ENCODE measurements around the gene SMIM23. TPM values are rescaled to one million over a fixed set of nuclear protein-coding genes. Genes with fewer than 3 reads are reported as not detected.
"Not testable (repeated sequence)": the region's sequence is repeated elsewhere in the genome, so short reads cannot be mapped to it uniquely, and the experiment has no call there.

The SMIM23 gene
- total RNA-seq, 1 experiment from 2014 or later: not detected

DNA sequence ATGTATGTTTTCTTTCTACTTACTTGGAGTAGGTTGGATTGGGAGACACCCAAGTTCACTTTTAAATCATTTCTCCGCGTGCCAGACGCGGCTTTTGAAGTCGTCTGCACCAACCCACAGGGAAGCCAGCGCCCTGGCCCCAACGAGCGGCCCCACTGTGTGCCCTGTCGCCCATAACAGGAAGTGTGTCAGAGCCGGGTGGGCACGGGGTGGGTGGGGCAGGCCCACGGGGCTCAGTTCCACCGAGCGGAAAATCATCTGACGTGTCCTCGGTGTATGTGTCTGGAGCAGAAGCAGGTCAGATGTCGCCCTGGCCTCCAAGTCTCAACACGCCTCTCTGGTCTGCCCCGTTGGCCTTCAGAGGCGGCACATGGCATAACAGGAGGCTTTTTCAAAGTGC, 22.7 kb upstream of the SMIM23 start:
- no peaks in the 10 kb centered on the region for H3K36me3 ChIP-seq
- peak; percentile 50 for DNase-seq

DNA sequence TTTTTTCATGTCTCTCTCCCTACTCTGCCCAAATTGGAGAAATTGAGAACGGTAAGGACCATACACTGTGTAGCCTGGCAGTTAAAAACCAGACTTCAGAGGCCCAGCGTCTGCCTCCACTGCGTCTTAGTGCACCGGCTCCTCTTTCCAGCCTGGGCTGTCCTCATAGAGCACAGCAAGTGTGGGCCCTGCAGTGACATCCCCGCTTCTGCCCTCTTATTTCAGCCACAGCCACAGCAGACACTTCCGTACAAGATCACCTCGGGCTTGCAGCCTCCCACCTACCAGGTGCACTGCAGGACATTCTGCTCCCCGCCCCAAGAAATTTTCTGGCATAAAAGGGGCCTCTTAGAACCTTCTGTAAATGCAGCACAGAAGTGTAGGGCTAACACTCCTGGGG, 21.4 kb upstream of the SMIM23 start:
- H3K36me3 ChIP-seq: no peaks in the 10 kb centered on the region

More for the DNA sequence above, 22.7 kb upstream of the SMIM23 start:
- Histone ChIP-seq H3K27me3 (no peaks in the 10 kb centered on the region), H3K9me3 (peaks cover 36% of the 10 kb centered on the region), H3K4me3 (no peak overlapping the region)

DNA sequence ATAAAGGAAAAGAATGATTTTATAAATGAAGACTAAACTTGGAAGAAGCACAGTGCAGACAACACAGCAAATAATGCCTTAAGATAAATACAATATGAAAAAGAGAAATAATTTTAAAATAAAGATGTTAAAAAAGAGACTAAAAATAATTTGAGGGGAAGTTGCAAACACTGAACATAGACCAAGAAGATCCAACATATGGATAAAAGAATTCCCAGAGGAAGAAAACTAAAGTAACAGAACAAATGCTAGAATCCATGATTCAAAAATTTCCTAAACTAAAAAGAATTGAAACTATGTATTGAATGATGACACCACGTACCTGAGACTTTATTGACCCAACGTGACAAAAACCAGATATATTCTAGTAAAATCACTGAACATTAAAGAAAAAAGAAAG, 18.7 kb upstream of the SMIM23 start:
- Histone ChIP-seq H3K27me3 (no peaks in the 10 kb centered on the region), H3K9me3 (peaks cover 19% of the 10 kb centered on the region), H3K4me3 (no peak overlapping the region), H3K36me3 (no peaks in the 10 kb centered on the region)
- no peak for DNase-seq

More for the DNA sequence above, 21.4 kb upstream of the SMIM23 start:
- Histone ChIP-seq H3K4me3 (no peak overlapping the region), H3K9me3 (peaks cover 35% of the 10 kb centered on the region), H3K27me3 (no peaks in the 10 kb centered on the region)
- DNase-seq: no peak

DNA sequence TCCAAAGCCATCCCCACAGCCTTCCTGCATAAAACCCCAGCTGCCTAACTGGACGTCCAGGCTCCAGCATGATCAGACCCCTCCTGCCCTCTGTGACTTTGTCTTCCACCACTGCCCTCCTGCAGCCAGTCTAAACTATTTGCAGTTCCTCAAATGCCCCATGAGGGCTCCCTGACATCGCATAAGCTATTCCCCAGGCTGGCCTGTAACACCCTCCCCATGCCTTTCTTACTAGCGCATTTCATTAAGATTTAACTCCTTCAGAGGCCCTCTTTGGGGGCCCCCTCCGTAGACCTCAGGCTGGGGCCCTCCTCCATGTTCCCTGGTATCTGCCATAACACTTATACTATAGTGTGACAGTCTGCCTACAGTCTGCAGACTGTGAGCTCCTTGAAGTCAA, 15.5 kb upstream of the SMIM23 start:
- no peak overlapping the region for H3K4me3 ChIP-seq
- DNase-seq: no peak
- H3K27me3 ChIP-seq: no peaks in the 10 kb centered on the region
- H3K9me3 ChIP-seq: peaks cover 19% of the 10 kb centered on the region
- H3K36me3 ChIP-seq: no peaks in the 10 kb centered on the region

DNA sequence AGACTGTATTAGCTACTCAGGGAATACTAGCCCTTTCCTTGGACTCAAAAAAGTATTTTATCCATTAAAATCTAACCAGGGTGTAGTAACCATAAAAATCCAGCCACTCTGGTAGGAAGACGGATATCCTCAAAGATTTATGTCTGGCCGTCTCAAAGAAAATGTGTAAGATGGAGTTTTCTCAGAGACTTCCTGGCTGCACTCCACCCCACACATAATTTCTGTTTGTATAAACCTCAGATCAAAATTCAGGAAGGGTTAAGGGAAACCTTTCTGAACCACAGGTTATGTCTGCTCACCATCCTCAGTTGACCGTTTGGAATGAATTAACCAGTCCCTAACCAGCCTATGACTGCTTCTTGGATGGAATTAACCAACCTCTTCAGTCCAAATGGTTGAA, 13.8 kb upstream of the SMIM23 start:
- H3K9me3 ChIP-seq: peaks cover 12% of the 10 kb centered on the region
- DNase-seq: no peak
- no peaks in the 10 kb centered on the region for H3K36me3 ChIP-seq
- H3K27me3 ChIP-seq: no peaks in the 10 kb centered on the region
- no peak overlapping the region for H3K4me3 ChIP-seq

DNA sequence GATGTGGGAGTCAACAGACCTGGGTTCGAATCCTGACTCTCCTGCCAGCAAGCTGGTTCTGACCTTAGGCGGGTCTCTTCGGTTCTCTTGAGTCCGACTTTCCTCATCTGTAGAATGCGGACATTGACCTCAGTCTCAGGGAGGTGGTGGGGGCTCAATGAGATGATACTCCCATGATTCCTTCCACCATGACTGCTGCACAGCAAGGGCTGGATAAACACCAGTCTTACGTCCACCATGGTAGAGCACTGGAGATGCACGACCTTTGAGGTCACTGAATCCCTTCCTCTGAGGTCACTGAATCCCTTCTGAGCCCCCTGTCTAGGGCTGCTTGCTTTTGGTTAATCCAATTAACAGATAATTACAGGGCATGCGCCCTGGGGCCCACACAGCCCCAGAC, 12.5 kb upstream of the SMIM23 start:
- DNase-seq: no peak
- no peaks in the 10 kb centered on the region for H3K27me3 ChIP-seq
- no peak overlapping the region for H3K4me3 ChIP-seq
- H3K36me3 ChIP-seq: no peaks in the 10 kb centered on the region
- H3K9me3 ChIP-seq: no peaks in the 10 kb centered on the region; the same call in 1 of the 2 replicates

DNA sequence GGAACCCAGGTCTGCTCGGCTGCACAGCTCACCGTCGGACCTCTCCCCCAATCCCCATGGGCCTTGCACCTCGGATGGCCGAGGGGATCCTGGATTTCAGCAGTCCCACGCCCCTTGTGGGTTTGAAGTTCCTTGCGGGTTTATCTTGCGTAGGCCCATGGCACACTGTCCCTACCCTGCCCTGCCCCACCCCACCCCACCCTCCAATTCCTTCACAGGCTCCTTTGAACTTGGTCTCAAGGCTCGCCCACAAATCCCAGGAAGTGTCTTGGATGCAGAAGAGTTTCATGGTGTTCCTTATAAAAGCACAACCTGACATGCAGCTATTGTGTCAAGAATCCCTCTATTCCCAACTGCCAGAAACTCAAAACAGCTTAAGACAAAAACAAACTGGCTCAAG, 11.2 kb upstream of the SMIM23 start:
- no peaks in the 10 kb centered on the region for H3K27me3 ChIP-seq
- no peaks in the 10 kb centered on the region for H3K9me3 ChIP-seq
- no peak overlapping the region for H3K4me3 ChIP-seq
- no peak for DNase-seq
- H3K36me3 ChIP-seq: no peaks in the 10 kb centered on the region

DNA sequence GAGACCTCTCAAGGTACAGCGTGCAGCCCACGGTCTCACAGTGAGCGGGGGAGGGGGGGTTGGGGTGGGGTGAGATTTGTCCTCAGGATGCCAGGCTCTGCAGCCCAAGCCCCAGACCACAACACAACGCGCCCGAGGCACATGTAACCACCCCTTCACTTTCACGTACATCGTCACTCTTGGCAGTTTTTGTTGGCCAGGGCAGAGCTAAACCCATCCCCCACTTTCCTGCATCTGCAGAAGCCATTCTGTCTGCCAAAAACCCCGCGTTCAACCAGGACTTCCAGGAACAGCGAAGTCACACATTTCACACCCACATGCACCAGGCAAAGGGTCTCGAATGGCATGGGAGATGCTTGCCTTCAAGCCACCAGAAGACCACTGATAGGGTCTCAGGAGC, 9.4 kb upstream of the SMIM23 start:
- Histone ChIP-seq H3K4me3 (no peak overlapping the region), H3K9me3 (no peaks in the 10 kb centered on the region), H3K27me3 (no peaks in the 10 kb centered on the region), H3K36me3 (no peaks in the 10 kb centered on the region)
- no peak for DNase-seq

DNA sequence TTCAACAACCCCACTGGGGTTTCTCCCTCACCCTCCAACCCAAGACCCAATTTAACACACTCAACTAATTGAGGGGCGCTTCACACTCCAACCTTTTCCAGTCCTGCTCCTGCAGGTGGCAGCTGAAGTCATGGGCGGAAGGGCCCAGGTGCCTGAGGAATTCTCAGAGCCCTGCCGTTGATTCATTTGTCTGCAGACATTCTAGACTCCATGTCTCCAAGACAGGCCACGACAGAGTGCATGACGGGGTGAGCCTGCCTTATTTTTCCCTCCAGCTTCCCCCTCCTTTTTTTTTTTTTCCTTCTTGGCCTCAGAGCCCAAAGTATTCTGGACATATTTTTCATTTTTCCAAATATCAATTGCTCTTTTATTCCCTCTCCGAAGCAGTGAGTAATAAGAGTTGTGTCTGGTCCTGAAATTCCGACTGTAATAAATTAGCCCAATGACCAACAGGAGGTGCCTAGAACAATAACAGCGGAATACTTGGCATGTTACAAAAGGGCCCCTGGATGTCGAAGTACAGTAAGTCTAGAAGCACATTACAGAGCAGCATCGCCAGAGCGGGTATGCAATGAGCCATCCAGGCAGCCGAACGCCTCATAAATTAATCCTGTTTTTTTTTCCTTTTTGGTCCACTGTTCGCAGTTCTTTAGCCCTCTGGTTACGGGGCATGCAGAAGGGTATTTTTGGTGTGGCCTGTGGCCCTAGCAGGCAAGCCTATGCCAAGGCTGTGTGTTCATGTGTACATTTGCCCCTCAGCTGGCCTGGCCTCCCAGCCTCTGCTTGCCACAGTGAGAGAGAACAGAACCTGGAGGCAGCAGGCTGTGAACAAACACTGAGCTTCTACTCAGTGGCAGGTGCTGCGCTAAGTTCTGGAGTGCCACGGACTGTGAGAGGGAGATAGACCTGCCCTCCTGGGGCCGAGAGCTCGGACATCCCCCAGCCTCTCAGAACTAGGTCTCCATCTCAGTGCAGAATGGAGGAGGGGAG, 8.6 kb upstream of the SMIM23 start:
- Histone ChIP-seq H3K9me3 (no peaks in the 10 kb centered on the region), H3K36me3 (no peaks in the 10 kb centered on the region), H3K4me3 (no peak overlapping the region), H3K27me3 (no peaks in the 10 kb centered on the region)
- no peak for DNase-seq

DNA sequence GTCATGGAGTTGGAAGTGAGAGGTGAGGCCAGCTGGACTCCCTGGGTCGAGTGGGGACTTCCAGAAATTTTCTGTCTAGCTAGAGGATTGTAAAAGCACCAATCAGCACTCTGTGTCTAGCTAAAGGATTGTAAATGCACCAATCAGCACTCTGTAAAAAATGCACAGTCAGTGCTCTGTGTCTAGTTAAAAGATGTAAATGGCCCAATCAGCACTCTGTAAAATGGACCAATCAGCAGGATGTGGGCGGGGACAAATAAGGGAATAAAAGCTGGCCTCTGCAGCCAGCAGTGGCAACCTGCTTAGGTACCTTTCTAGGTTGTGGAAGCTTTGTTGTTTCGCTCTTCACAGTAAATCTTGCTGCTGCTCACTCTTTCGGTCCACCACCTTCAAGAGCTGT, 3.9 kb upstream of the SMIM23 start:
- not testable (repeated sequence) for H3K36me3 ChIP-seq, H3K4me3 ChIP-seq, DNase-seq, H3K9me3 ChIP-seq, H3K27me3 ChIP-seq

DNA sequence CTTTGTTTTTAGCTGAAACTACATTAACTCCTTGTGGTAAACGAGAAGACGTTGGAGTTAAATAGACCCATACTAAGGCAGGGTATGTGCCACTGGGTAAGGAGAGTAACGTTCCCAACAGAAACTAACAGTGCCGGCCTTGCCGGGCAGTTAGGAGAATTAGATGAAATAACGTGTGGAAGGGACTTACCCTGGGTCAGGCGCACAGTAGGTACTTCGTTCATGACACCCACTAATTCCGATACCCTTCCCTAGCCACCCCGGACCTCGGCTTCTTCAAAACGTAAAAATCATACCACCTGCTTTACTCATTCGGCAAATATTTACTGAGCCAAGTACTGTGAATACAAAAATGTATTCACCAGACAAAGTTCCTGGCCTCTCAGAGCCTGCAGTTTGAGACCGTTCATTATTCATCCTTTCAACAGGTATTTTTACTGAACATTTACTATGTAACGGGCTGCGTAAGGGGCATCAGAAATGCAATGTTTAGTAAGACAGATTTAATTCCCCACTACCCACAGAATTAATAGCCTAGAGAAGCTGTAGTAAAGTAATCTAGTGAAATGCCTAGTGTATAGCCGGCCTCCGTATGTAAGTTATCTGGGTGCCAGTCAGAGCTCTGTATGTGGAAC, 3.2 kb upstream of the SMIM23 start:
- Histone ChIP-seq H3K27me3 (no peaks in the 10 kb centered on the region), H3K9me3 (no peaks in the 10 kb centered on the region), H3K36me3 (no peaks in the 10 kb centered on the region), H3K4me3 (no peak overlapping the region)
- DNase-seq: no peak

DNA sequence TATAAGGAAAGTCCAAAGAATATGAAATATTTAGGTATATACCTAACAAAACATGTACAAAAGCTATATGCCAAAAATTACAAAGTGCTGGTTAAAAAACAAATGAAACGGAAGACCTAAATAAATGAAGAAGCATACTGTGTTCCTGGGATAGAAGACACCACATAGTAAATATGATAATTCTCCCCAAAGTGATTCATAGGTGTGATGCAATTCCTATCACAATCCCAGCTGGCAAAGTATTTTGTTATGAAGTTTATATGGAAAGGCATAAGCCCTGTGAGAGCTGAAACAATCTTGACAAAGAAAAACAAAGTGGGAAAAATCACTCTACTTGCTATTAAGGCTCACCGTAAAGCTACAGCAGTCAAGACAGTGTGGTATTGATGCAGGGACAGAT, 2.6 kb upstream of the SMIM23 start:
- H3K36me3 ChIP-seq: no peaks in the 10 kb centered on the region
- no peaks in the 10 kb centered on the region for H3K27me3 ChIP-seq
- DNase-seq: no peak
- no peak overlapping the region for H3K4me3 ChIP-seq
- H3K9me3 ChIP-seq: no peaks in the 10 kb centered on the region

DNA sequence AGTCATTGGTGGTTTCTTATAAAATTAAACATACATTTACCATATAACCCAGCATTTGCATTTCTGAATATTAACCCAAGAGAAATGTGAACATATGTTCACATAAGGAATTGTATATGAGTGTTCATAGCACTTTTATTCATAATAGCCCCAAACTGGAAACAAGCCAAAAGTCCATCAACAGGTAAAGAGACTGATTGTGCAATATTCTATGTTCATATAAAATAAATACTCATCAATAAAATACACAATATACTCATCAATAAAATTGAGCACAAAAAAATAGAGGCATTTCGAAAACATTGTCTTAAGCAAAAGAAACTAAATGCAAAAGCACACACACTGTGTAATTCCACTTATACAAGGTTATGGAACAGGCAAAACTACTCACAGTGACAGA, 3.7 kb downstream of the SMIM23 start:
- no peaks in the 10 kb centered on the region for H3K36me3 ChIP-seq
- H3K27me3 ChIP-seq: no peaks in the 10 kb centered on the region
- no peak for DNase-seq
- H3K4me3 ChIP-seq: no peak overlapping the region
- H3K9me3 ChIP-seq: no peaks in the 10 kb centered on the region

DNA sequence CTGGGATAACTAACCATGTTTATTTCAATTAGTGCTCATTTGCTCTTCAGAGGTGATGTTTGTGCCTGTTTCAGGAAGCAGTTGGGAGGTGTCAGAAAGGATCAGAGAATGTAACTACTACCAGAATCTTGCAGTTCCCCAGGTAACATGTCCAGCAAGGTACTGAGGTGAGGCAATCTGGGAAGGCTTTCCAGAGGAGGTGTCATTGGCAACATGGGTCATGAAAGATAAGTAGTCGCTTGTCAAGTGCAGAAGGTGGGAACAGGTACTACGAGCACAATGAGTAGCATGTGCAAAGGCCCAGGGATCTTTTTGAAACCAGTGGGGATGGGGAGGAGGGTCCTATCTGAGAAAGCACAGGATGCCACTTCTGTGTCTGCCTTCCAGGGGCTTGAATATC, 4.8 kb downstream of the SMIM23 start:
- Histone ChIP-seq H3K4me3 (no peak overlapping the region), H3K36me3 (no peaks in the 10 kb centered on the region), H3K27me3 (no peaks in the 10 kb centered on the region), H3K9me3 (no peaks in the 10 kb centered on the region)
- DNase-seq: no peak

DNA sequence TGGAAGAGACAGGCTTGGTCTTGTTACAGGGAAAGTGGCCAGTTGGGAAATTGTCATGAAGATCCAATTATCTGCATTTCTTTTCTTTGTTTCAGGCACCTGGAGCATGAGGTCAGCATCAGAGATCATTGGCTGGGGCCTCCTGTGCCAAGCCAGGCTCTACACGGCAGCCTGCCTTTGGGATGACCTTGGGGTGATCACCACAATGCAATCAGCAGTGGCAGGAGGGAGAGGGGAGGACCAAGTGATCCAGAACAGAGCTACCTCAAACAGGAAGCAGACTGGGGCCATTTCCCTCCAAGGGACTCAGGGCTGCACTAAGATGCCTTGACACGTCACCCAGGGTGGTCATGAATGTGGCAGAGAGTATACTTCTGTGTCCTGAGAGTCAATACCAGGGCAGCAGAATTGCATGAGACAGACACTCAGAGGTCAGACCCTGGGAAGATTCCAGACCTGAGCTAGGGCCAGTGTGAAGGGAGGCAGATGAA, 8.9 kb downstream of the SMIM23 start:
- H3K9me3 ChIP-seq: no peaks in the 10 kb centered on the region
- H3K4me3 ChIP-seq: no peak overlapping the region
- DNase-seq: no peak
- no peaks in the 10 kb centered on the region for H3K27me3 ChIP-seq
- H3K36me3 ChIP-seq: no peaks in the 10 kb centered on the region

DNA sequence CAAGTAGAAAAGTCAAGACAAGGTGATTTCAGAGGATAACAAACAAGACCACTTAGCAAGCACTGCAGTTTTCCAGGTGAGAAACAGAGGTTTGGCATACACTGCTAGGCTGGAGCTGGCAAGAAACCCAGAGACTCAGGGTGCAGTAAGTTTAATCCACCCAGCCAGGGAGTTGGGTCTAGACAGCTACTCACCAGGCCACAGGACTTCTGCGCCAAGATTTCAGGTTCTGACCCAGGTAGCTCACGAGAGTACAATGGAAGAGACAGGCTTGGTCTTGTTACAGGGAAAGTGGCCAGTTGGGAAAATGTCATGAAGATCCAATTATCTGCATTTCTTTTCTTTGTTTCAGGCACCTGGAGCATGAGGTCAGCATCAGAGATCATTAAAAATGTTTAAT, 9.8 kb downstream of the SMIM23 start:
- H3K27me3 ChIP-seq: no peaks in the 10 kb centered on the region
- H3K9me3 ChIP-seq: no peaks in the 10 kb centered on the region
- H3K36me3 ChIP-seq: no peaks in the 10 kb centered on the region
- DNase-seq: no peak
- H3K4me3 ChIP-seq: no peak overlapping the region

DNA sequence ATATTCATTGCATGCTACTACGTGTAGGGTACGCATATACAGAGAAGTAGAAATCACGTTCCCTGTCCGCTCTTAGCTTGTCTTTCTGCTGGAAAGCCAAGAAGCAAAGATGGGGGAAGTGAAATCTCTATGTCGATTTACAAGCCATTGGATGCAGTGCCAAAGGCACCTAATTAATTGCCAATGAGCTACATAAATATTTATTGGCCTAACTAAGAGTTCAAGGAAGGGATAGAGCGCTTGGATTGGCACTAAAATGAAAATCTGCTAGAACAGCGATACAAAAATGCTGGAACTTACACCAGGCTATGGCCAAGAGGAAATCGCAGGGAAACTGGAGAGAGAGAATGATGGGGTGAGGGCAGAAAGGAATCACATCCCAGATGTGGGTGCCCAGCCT, 10.8 kb downstream of the SMIM23 start:
- Histone ChIP-seq H3K27me3 (no peaks in the 10 kb centered on the region), H3K4me3 (no peak overlapping the region), H3K36me3 (no peaks in the 10 kb centered on the region), H3K9me3 (no peaks in the 10 kb centered on the region)
- no peak for DNase-seq

DNA sequence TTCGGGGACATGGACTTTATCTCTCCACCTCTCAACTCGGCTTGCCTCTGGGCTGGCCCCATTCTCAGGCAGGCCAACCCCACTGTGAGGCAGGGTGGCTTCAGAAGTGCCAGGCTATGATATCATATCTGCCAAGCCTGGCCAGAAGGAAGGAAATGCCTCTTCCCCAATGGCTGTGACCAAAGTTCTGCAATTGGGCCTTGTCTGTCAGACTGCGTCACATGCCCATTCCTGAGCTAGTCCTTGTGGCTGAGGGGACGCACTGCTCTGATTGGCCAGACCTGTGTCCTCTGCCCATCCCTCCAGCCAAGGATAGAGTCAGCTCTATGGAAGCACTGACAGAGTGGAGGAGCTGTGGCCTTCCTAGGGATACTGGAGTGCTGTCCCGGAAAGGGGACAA, 11.9 kb downstream of the SMIM23 start:
- DNase-seq: no peak
- H3K36me3 ChIP-seq: no peaks in the 10 kb centered on the region
- no peaks in the 10 kb centered on the region for H3K27me3 ChIP-seq
- H3K4me3 ChIP-seq: no peak overlapping the region
- no peaks in the 10 kb centered on the region for H3K9me3 ChIP-seq

Measured in MG63 (cell line).